ENCODE measurements around the gene NATD1.

DNA sequence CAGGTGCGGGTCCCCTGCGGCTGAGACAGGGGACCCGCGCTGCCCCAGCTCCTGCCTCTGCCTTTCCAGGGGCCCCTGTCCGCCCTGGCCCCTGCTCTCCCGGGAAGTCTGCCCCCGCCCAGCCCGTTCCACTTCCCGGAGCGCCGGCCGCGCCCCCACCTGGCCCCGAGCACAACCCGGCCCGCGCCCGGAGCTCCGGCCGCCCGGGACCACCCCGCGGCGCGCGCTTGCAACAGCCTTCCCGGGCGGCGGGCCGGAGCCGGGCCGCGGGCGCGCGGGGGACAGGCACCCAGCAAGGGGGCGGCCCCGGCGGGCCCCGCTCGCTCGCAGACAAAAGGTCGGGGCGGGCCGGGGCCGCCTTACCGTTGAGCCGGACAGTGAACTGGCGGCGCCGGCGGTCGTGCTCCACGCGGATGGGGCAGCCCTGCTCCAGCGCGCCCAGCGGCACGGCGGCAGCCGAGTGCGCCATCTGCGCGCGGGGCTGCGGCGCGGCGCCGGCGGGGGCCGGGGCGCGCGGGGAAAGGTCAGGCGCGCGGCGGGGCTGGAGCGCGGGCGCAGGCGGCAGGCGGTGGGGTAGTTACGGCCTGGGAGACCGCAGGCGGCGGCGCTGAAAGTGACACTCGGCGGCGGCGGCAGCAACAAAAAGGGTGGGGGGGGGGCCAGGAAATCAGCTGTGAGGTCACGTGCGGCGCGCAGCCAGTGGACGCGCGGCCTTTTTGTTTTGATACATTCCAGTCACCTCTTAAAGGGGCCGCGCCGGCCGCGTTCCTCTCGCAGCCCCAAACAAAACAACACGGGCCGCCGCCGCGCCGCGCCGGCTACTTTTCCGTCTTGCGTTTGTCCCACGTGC is at the start of gene NATD1:
- TF ChIP-seq, protein P1, sequence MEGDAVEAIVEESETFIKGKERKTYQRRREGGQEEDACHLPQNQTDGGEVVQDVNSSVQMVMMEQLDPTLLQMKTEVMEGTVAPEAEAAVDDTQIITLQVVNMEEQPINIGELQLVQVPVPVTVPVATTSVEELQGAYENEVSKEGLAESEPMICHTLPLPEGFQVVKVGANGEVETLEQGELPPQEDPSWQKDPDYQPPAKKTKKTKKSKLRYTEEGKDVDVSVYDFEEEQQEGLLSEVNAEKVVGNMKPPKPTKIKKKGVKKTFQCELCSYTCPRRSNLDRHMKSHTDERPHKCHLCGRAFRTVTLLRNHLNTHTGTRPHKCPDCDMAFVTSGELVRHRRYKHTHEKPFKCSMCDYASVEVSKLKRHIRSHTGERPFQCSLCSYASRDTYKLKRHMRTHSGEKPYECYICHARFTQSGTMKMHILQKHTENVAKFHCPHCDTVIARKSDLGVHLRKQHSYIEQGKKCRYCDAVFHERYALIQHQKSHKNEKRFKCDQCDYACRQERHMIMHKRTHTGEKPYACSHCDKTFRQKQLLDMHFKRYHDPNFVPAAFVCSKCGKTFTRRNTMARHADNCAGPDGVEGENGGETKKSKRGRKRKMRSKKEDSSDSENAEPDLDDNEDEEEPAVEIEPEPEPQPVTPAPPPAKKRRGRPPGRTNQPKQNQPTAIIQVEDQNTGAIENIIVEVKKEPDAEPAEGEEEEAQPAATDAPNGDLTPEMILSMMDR (IDR thresholded peaks at IDR 0.05) = peak in 1 of 4 experiments; percentile 6
- TF ChIP-seq POLR2AphosphoS5 (IDR thresholded peaks at IDR 0.05) = peak; percentile 78
- peak; percentile 59 for TF ChIP-seq POLR2A (IDR thresholded peaks at IDR 0.05)
